Activated T-cell treated with anti-CD3 and anti-CD28 coated beads, Interleukin-2, amount 50 U/mL, for 24 hours (primary cell): Measurements from ENCODE around the gene WDR86.

Source experiments
- DNase-seq: peaks from one replicate; pipeline ENCODE4 v3.0.0-alpha.2; 2020
- H3K27ac Mint-ChIP-seq: 2 replicates; pipeline ENCODE4 v1.8.0; 2020; ENCODE audit warnings: mild to moderate bottlenecking, mixed read lengths
- H3K27me3 Mint-ChIP-seq: 2 replicates; pipeline ENCODE4 v1.8.0; 2020; ENCODE audit warnings: mixed read lengths
- H3K36me3 Mint-ChIP-seq: 2 replicates; pipeline ENCODE4 v1.8.0; 2020; ENCODE audit warnings: low read depth, mixed read lengths
- H3K4me1 Mint-ChIP-seq: 2 replicates; pipeline ENCODE4 v1.8.0; 2020; ENCODE audit warnings: low read depth, mixed read lengths
- H3K4me3 Mint-ChIP-seq: 2 replicates; pipeline ENCODE4 v1.8.0; 2020; ENCODE audit warnings: mild to moderate bottlenecking, moderate library complexity, mixed read lengths
- H3K9me3 Mint-ChIP-seq: 2 replicates; pipeline ENCODE4 v1.8.0; 2020; ENCODE audit warnings: mixed read lengths

Gene WDR86

DNA sequence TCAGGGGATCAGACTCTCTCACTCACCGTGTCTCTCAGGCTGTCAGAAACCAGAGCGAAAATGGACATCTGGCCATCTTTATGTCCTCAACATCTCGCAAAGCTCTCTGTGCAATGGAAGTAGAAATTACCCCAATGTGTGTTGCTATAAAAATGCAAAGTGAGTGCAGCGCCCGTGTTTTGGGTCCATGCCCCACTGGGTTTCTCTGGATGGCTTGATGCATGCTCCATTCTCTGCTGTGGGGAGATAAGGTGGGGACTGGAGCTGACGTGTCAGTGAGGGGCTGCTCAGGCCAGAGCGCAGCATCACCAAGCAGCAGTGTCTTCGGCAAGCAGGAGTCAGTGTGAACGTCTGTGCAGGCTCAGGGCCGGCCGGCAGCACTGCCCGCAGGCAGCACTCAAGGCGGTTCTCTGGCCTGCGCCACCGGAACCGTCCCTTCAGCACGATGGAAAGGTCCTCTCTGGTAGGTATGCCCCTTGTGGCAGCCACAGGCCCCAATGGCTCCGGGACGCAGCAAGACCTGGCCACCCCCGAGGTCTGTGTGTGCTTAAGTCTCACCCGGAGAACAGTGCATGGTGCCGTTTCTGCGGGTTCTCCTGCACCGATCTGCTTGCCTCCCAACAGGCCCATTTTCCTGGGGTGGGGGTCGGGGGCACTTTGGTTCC is 30.2 kb downstream of the WDR86 start:
- DNase-seq = no peak
- Mint-ChIP-seq H3K4me3 (no peak overlapping the region), H3K9me3 (no peaks in the 10 kb centered on the region), H3K4me1 (peaks cover 10% of the 10 kb centered on the region), H3K27me3 (peaks cover 24% of the 10 kb centered on the region), H3K36me3 (peaks cover 35% of the 10 kb centered on the region), H3K27ac (no peak overlapping the region)

DNA sequence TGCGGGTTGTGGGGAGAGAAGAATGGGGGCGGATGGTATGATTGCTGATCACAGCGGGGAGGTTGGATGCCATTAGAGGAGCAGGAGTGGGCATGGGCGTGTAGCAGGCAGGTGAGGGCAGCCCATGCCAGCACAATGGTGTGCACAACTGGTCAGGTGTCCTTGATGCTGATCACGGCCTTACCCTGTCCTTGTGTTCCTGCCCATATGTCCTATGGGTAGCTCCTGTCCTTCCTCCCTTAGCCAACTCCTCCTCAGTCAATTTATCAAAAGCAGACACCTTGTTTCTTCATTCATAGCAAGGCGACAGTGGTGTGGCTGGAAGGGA is 30.7 kb downstream of the WDR86 start:
- Mint-ChIP-seq H3K9me3 (no peaks in the 10 kb centered on the region), H3K27me3 (peaks cover 20% of the 10 kb centered on the region), H3K4me1 (peaks cover 10% of the 10 kb centered on the region), H3K4me3 (no peak overlapping the region), H3K36me3 (peaks cover 39% of the 10 kb centered on the region), H3K27ac (no peak overlapping the region)
- no peak for DNase-seq

GRCh38 chr7:151378496-151379192 is 31.2 kb downstream of the WDR86 start:
- H3K36me3 Mint-ChIP-seq = peaks cover 45% of the 10 kb centered on the region
- peaks cover 16% of the 10 kb centered on the region for H3K27me3 Mint-ChIP-seq
- no peak overlapping the region for H3K4me3 Mint-ChIP-seq
- H3K4me1 Mint-ChIP-seq = peaks cover 10% of the 10 kb centered on the region
- DNase-seq = no peak
- no peaks in the 10 kb centered on the region for H3K9me3 Mint-ChIP-seq
- no peak overlapping the region for H3K27ac Mint-ChIP-seq

DNA sequence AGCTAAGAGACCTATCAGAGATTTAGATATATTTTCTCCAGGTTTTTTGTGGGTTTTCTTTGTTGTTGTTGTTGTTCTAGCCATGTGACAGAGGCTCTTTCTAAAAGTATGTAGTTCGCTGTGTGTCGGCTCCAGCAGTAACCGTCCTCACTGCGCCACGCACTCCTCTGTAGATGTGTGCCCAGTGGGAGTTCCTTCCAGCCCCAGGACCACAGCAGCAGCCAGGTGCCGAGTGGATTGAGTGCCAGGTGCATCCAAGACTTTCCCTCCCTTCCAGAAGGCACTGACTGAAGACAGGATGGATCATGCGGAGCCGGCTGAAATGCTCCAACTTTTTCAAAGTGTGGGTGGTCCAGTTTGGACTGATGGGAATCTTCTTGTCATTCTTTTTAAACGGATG is 31.8 kb downstream of the WDR86 start:
- Mint-ChIP-seq H3K27ac (no peak overlapping the region), H3K36me3 (peaks cover 48% of the 10 kb centered on the region), H3K4me3 (no peak overlapping the region), H3K4me1 (peaks cover 10% of the 10 kb centered on the region), H3K9me3 (no peaks in the 10 kb centered on the region), H3K27me3 (peaks cover 13% of the 10 kb centered on the region)
- DNase-seq = no peak

DNA sequence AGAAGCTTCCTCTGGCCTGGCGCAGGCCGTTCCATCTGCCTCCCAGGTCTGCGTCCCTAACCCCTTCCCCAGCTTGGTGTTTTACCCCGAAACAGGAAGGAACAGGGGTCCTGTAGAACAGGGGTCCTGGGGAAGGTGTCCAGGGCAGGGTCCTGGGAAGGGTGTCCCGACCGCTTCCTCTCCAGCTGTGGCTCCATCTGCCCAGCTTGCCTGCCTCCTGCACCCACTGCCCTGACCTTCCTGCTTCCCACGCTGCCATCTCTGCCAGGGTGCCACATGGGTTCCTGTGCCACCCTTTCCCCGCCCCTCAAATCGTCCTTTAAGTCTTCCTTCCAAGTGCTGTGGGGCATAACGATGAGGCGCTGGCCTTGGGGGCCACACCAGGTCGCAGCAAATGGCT is 32.4 kb downstream of the WDR86 start:
- Mint-ChIP-seq H3K4me1 (peaks cover 8% of the 10 kb centered on the region), H3K36me3 (peaks cover 55% of the 10 kb centered on the region), H3K4me3 (no peak overlapping the region)

DNA sequence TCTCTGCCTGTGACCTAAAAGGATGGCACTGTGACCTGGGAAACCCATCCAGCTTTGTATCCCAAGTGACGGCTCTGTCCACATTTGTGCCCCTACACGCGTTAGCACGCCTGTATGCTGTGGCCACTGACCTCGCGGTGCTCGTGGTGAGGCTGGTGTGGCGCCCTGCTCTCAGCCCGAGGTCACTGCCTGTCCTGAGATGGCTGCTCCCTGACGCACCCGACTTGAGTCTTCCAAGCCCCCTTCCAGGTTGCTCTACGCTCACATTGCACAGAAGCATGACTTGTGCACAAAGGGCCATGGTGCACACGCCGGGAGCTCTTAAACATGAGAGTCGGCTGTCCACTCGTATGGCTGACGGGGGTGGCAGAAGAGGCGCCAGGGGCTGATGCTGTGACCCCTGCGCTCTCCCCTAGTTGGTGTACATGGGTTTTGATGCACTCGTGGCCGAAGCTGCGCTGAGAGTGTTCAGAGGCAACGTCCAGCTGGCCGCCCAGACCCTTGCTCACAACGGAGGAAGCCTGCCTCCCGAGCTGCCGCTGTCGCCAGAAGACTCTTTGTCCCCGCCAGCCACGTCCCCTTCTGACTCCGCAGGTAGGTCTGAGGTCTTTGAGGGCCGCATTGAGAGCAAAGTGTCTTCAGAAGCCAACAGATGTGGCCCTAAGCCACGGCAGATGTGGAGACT is 33.5 kb downstream of the WDR86 start:
- H3K9me3 Mint-ChIP-seq = no peaks in the 10 kb centered on the region
- H3K36me3 Mint-ChIP-seq = peaks cover 61% of the 10 kb centered on the region
- no peak overlapping the region for H3K4me3 Mint-ChIP-seq
- peaks cover 3% of the 10 kb centered on the region for H3K27me3 Mint-ChIP-seq
- DNase-seq = no peak
- H3K27ac Mint-ChIP-seq = no peak overlapping the region
- H3K4me1 Mint-ChIP-seq = peaks cover 4% of the 10 kb centered on the region

More for the DNA sequence above, 32.4 kb downstream of the WDR86 start:
- Mint-ChIP-seq H3K27me3 (peaks cover 8% of the 10 kb centered on the region), H3K27ac (no peak overlapping the region), H3K9me3 (no peaks in the 10 kb centered on the region)
- DNase-seq = no peak

DNA sequence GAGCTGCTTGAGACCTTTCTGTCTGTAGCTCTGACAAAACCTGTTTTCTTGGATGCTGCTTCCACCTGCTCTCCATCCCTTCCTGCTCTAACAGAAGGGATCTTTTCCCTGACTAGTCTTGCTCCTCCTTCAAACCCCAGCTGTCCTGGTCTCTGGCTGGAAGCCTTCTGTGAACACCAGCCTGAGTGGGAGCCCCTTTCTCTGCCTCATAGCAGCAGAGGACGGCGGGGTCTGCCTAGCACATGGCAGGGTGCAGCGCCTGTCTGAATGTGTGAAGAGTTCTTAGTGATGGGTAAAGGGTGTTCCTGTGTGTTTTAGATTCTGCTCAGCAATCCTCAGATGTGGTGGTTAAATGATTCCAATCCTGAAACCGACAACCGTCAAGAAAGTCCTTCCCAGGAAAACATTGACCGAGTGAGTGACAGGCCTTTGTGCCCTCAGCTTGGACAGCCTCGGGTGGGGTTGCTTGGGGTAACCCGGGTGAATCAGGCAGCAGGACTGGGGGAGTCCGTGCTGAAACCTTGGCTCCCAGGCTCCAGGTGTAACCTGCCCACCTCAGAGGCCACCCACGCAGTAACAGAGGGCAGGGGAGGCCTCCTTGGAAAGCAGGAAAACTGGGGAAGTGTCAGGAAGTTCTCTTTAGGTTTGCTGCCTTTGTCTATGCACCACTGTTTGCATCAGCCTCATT is 34.2 kb downstream of the WDR86 start:
- Mint-ChIP-seq H3K4me1 (peaks cover under 1% of the 10 kb centered on the region), H3K9me3 (no peaks in the 10 kb centered on the region), H3K4me3 (no peak overlapping the region), H3K27ac (peak overlapping the region; percentile 31), H3K27me3 (no peaks in the 10 kb centered on the region), H3K36me3 (peaks cover 65% of the 10 kb centered on the region)
- DNase-seq = no peak

DNA sequence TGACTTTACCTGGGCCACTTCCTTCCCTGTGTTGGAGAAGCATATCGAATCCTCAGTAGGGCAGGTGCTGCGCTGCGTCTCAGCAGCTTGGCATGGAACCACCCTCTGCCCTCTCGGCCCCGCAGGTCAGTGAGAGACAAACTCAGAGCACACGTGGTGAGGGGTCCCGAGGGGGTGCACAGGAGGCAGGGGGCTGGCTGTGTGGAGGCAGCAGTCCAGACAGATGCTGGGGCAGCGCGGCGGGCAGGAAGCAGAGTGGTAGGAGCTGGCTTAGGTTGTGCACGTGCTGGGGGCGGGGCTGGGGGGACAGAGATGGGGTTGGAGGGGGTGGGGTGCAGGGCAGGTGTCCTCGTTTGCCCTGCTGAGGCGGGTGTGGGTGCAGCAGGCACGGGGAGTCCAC is 35.1 kb downstream of the WDR86 start:
- no peak overlapping the region for H3K27ac Mint-ChIP-seq
- no peaks in the 10 kb centered on the region for H3K4me1 Mint-ChIP-seq
- no peaks in the 10 kb centered on the region for H3K9me3 Mint-ChIP-seq
- H3K27me3 Mint-ChIP-seq = no peaks in the 10 kb centered on the region
- H3K4me3 Mint-ChIP-seq = no peak overlapping the region
- peaks cover 70% of the 10 kb centered on the region for H3K36me3 Mint-ChIP-seq
- no peak for DNase-seq

DNA sequence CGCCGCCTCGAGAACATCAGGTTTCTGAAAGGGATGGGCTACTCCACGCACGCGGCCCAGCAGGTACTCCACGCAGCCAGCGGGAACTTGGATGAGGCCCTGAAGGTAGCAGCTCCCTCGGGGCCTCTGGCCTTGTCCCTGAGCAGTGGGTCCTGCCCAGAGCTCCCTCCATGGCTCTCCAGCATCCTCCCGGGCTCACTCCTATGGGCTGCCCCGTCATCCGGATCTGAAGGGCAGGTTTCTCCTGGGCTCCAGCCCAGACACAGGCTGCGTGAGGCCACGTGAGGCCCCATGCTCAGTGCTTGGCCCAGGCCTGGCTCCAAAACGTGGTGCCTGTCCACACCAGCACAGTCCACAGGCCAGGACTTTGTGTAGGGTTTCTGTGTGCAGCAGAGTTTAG is 35.7 kb downstream of the WDR86 start:
- H3K36me3 Mint-ChIP-seq = peaks cover 76% of the 10 kb centered on the region
- H3K9me3 Mint-ChIP-seq = no peaks in the 10 kb centered on the region
- DNase-seq = no peak
- H3K27ac Mint-ChIP-seq = no peak overlapping the region
- no peak overlapping the region for H3K4me3 Mint-ChIP-seq
- H3K27me3 Mint-ChIP-seq = no peaks in the 10 kb centered on the region
- no peaks in the 10 kb centered on the region for H3K4me1 Mint-ChIP-seq

DNA sequence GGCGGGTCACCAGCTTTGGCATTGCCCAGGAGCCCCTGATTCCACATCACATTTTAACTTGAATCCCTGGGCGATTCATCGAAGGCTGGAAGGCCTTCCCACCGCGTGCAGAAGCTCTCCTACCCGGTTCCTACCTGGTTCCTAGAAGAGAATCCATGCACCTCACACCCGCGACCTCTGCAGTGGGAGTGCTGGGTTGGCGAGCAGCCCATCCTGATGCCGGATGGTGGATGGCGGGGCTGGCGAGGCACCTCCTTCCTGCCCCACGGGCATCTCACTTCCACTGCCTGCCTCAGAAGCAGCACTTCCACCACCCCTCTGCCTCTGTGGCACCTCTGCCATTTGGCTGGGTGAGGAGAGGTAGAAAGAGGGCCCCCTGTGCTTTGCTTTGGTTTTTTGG is 36.2 kb downstream of the WDR86 start:
- no peak for DNase-seq
- H3K36me3 Mint-ChIP-seq = peaks cover 77% of the 10 kb centered on the region
- no peaks in the 10 kb centered on the region for H3K27me3 Mint-ChIP-seq
- no peak overlapping the region for H3K27ac Mint-ChIP-seq
- no peak overlapping the region for H3K4me3 Mint-ChIP-seq
- H3K9me3 Mint-ChIP-seq = no peaks in the 10 kb centered on the region
- peaks cover under 1% of the 10 kb centered on the region for H3K4me1 Mint-ChIP-seq

- no peak for DNase-seq
- H3K9me3 Mint-ChIP-seq = no peaks in the 10 kb centered on the region
- H3K4me1 Mint-ChIP-seq = peaks cover 8% of the 10 kb centered on the region
- H3K4me3 Mint-ChIP-seq = no peak overlapping the region
- H3K27ac Mint-ChIP-seq = peak overlapping the region; percentile 28
- H3K36me3 Mint-ChIP-seq = peaks cover 77% of the 10 kb centered on the region
- no peaks in the 10 kb centered on the region for H3K27me3 Mint-ChIP-seq
Measured at GRCh38 chr7:151372612-151373265, 37.1 kb downstream of the WDR86 start.

GRCh38 chr7:151371266-151371665 is 38.6 kb downstream of the WDR86 start:
- Mint-ChIP-seq H3K27me3 (no peaks in the 10 kb centered on the region), H3K4me3 (no peak overlapping the region), H3K9me3 (no peaks in the 10 kb centered on the region), H3K27ac (no peak overlapping the region), H3K4me1 (peaks cover 8% of the 10 kb centered on the region), H3K36me3 (peaks cover 65% of the 10 kb centered on the region)
- DNase-seq = peak; percentile 14

- no peaks in the 10 kb centered on the region for H3K27me3 Mint-ChIP-seq
- no peak overlapping the region for H3K27ac Mint-ChIP-seq
- H3K36me3 Mint-ChIP-seq = peaks cover 53% of the 10 kb centered on the region
- H3K9me3 Mint-ChIP-seq = no peaks in the 10 kb centered on the region
- peaks cover 8% of the 10 kb centered on the region for H3K4me1 Mint-ChIP-seq
- peak; percentile 85 for DNase-seq
- H3K4me3 Mint-ChIP-seq = no peak overlapping the region
Measured at GRCh38 chr7:151368136-151368571, 41.7 kb downstream of the WDR86 start.

GRCh38 chr7:151367284-151367683 is 42.6 kb downstream of the WDR86 start:
- no peaks in the 10 kb centered on the region for H3K9me3 Mint-ChIP-seq
- peaks cover 8% of the 10 kb centered on the region for H3K4me1 Mint-ChIP-seq
- H3K4me3 Mint-ChIP-seq = no peak overlapping the region
- H3K27ac Mint-ChIP-seq = no peak overlapping the region
- peak; percentile 18 for DNase-seq
- peaks cover 53% of the 10 kb centered on the region for H3K36me3 Mint-ChIP-seq
- no peaks in the 10 kb centered on the region for H3K27me3 Mint-ChIP-seq
